IMR-90 (cell line): Measurements from ENCODE around the gene MYH13. TPM values are rescaled to one million over a fixed set of nuclear protein-coding genes. Genes with fewer than 3 reads are reported as not detected.

ENCODE experiments used
- ATAC-seq: fragments of 200-7000 bp; cut with Tn5 transposase; 2 replicates; pipeline ENCODE4 v1.9.1; 2020; ENCODE audit warnings: low read depth, mild to moderate bottlenecking, moderate library complexity
- BruUV-seq: library from RNA; stranded (reverse); fragments of 400-500 nt; replicated peaks from 2 replicates; lab custom pipeline; 2021; lab: Mats Ljungman, UMichigan
- CTCF ChIA-PET: fragments of 300-600 bp; formaldehyde crosslinking; extraction: SDS; loops from one replicate; lab custom pipeline; 2021; ENCODE audit warnings: antibody characterized with exemption; lab: Yijun Ruan, JAX
- POLR2A ChIA-PET: fragments of 300-600 bp; sonication (Branson Sonifier 250); formaldehyde crosslinking; loops from one replicate; lab custom pipeline; 2022; ENCODE audit warnings: antibody characterized with exemption; ENCODE audit not compliant: unreplicated experiment; lab: Charles Lee
- DNase-seq: peaks from one replicate; pipeline ENCODE4 v3.0.0; 2013
- H2AFZ ChIP-seq: replicated peaks from 2 replicates; pipeline ENCODE3; 2013; ENCODE audit warnings: low read length, mild to moderate bottlenecking; ENCODE audit not compliant: poor library complexity
- H2AK5ac ChIP-seq: 2 replicates; pipeline ENCODE4 v1.6.1; 2013; ENCODE audit warnings: low read depth, low read length, inconsistent platforms
- H2AK9ac ChIP-seq: replicated peaks from 2 replicates; pipeline ENCODE3; 2013; ENCODE audit warnings: mild to moderate bottlenecking, low read depth, low read length, moderate library complexity; ENCODE audit not compliant: poor library complexity
- H2BK120ac ChIP-seq: 2 replicates; pipeline ENCODE4 v1.6.1; 2013; ENCODE audit warnings: low read depth, low read length, inconsistent platforms
- H2BK15ac ChIP-seq: 3 replicates; pipeline ENCODE4 v1.6.1; 2013; ENCODE audit warnings: low read depth, low read length, inconsistent platforms
- H2BK20ac ChIP-seq: 2 replicates; pipeline ENCODE4 v1.6.1; 2013; ENCODE audit warnings: low read depth, mild to moderate bottlenecking, inconsistent platforms, low read length, moderate library complexity
- H2BK5ac ChIP-seq: 2 replicates; pipeline ENCODE4 v1.6.1; 2013; ENCODE audit warnings: mild to moderate bottlenecking, low read depth, low read length, inconsistent platforms; ENCODE audit not compliant: poor library complexity, severe bottlenecking
- H3K14ac ChIP-seq: replicated peaks from 2 replicates; pipeline ENCODE4 v1.6.1; 2013; ENCODE audit warnings: low read depth, low read length, inconsistent platforms
- H3K18ac ChIP-seq: 2 replicates; pipeline ENCODE4 v1.6.1; 2013; ENCODE audit warnings: low read depth, low read length, control low read depth
- H3K23ac ChIP-seq: 2 replicates; pipeline ENCODE4 v1.6.1; 2013; ENCODE audit warnings: low read depth, low read length, inconsistent platforms
- H3K27ac ChIP-seq: 2 replicates; pipeline ENCODE4 v1.5.1; 2013; ENCODE audit warnings: mild to moderate bottlenecking, control low read depth, low read length; ENCODE audit not compliant: insufficient read depth
- H3K27me3 ChIP-seq: 2 replicates; pipeline ENCODE4 v1.6.1; 2013; ENCODE audit warnings: low read length; ENCODE audit not compliant: control insufficient read depth, insufficient read depth
- H3K36me3 ChIP-seq: 2 replicates; pipeline ENCODE4 v1.6.1; 2013; ENCODE audit warnings: low read length, mixed read lengths; ENCODE audit not compliant: control insufficient read depth, insufficient read depth
- H3K4ac ChIP-seq: 2 replicates; pipeline ENCODE4 v1.6.1; 2013; ENCODE audit warnings: low read depth, low read length, inconsistent platforms
- H3K4me1 ChIP-seq: 2 replicates; pipeline ENCODE4 v1.6.1; 2013; ENCODE audit warnings: low read length, mixed read lengths; ENCODE audit not compliant: control insufficient read depth, insufficient read depth
- H3K4me2 ChIP-seq: 2 replicates; pipeline ENCODE4 v1.6.1; 2013; ENCODE audit warnings: low read depth, mild to moderate bottlenecking, control low read depth, low read length, moderate library complexity
- H3K4me3 ChIP-seq: 2 replicates; pipeline ENCODE4 v1.5.1; 2013; ENCODE audit warnings: low read depth, mild to moderate bottlenecking, control low read depth, low read length, moderate library complexity; ENCODE audit not compliant: insufficient read depth
- H3K56ac ChIP-seq: 2 replicates; pipeline ENCODE4 v1.6.1; 2013; ENCODE audit warnings: low read length, inconsistent platforms; ENCODE audit not compliant: insufficient read depth; ENCODE audit errors: extremely low read depth
- H3K79me1 ChIP-seq, 2 experiments: 2 replicates each; pipeline ENCODE4 v1.6.1; 2013; ENCODE audit warnings: low read length in 2 of 2, inconsistent platforms in 1 of 2, low read depth in 1 of 2
- H3K9ac ChIP-seq: 2 replicates; pipeline ENCODE4 v1.6.1; 2013; ENCODE audit warnings: low read depth, low read length, control low read depth
- H3K9me1 ChIP-seq: 2 replicates; pipeline ENCODE4 v1.6.1; 2013; ENCODE audit warnings: low read length, inconsistent platforms; ENCODE audit not compliant: insufficient read depth
- H3K9me3 ChIP-seq: 2 replicates; pipeline ENCODE4 v1.6.1; 2013; ENCODE audit warnings: low read length; ENCODE audit not compliant: control insufficient read depth, insufficient read depth
- H4K20me1 ChIP-seq: 2 replicates; pipeline ENCODE4 v1.6.1; 2013; ENCODE audit warnings: low read length, inconsistent platforms; ENCODE audit not compliant: insufficient read depth
- H4K5ac ChIP-seq: 2 replicates; pipeline ENCODE4 v1.6.1; 2013; ENCODE audit warnings: mild to moderate bottlenecking, low read depth, low read length, control low read depth
- H4K8ac ChIP-seq, 2 experiments: 2 replicates each; pipeline ENCODE4 v1.6.1; 2013; ENCODE audit warnings: low read depth in 2 of 2, low read length in 2 of 2, control low read depth in 1 of 2, inconsistent platforms in 1 of 2
- H4K91ac ChIP-seq: 2 replicates; pipeline ENCODE4 v1.6.1; 2013; ENCODE audit warnings: low read depth, low read length, inconsistent platforms; ENCODE audit not compliant: insufficient read depth
- BHLHE40 ChIP-seq: fragments of 150-350 bp; IDR thresholded peaks from 2 replicates; pipeline ENCODE4 v1.6.1; 2016; ENCODE audit warnings: mild to moderate bottlenecking, low read depth, low read length
- CEBPB ChIP-seq: IDR thresholded peaks from 2 replicates; pipeline ENCODE4 v1.6.1; 2012; ENCODE audit warnings: low read depth, low read length, improper control_type of control experiment
- CHD1 ChIP-seq: IDR thresholded peaks from 2 replicates; pipeline ENCODE4 v1.6.1; 2012; ENCODE audit warnings: low read depth, low read length, improper control_type of control experiment
- CTCF ChIP-seq: conservative IDR thresholded peaks from 2 replicates; pipeline ENCODE4 v1.5.1; 2012; ENCODE audit warnings: mild to moderate bottlenecking, low read depth, low read length, improper control_type of control experiment
- ELK1 ChIP-seq: fragments of 150-350 bp; IDR thresholded peaks from 2 replicates; pipeline ENCODE4 v1.6.1; 2016; ENCODE audit warnings: low read depth, mild to moderate bottlenecking, low read length, moderate library complexity, borderline replicate concordance
- FOS ChIP-seq: fragments of 150-350 bp; IDR thresholded peaks from 2 replicates; pipeline ENCODE4 v1.6.1; 2016; ENCODE audit warnings: low read depth, low read length
- MAFK ChIP-seq: IDR thresholded peaks from 2 replicates; pipeline ENCODE4 v1.6.1; 2012; ENCODE audit warnings: low read depth, low read length, improper control_type of control experiment
- MAZ ChIP-seq: IDR thresholded peaks from 2 replicates; pipeline ENCODE4 v1.6.1; 2012; ENCODE audit warnings: low read depth, mild to moderate bottlenecking, low read length, improper control_type of control experiment, moderate library complexity, borderline replicate concordance
- MXI1 ChIP-seq: IDR thresholded peaks from 2 replicates; pipeline ENCODE4 v1.6.1; 2012; ENCODE audit warnings: low read depth, mild to moderate bottlenecking, low read length, moderate library complexity, borderline replicate concordance
- NFE2L2 ChIP-seq: fragments of 150-350 bp; IDR thresholded peaks from 2 replicates; pipeline ENCODE4 v1.6.1; 2016; ENCODE audit warnings: low read depth, mild to moderate bottlenecking, low read length
- POLR2A ChIP-seq: IDR thresholded peaks from 2 replicates; pipeline ENCODE4 v1.6.1; 2012; ENCODE audit warnings: mild to moderate bottlenecking, low read depth, low read length
- RAD21 ChIP-seq: IDR thresholded peaks from 2 replicates; pipeline ENCODE4 v1.6.1; 2012; ENCODE audit warnings: low read length, improper control_type of control experiment
- RCOR1 ChIP-seq: IDR thresholded peaks from 2 replicates; pipeline ENCODE4 v1.6.1; 2012; ENCODE audit warnings: mild to moderate bottlenecking, low read length, improper control_type of control experiment; ENCODE audit not compliant: insufficient replicate concordance
- RFX5 ChIP-seq: IDR thresholded peaks from 2 replicates; pipeline ENCODE4 v1.8.0; 2012; ENCODE audit warnings: low read depth, mild to moderate bottlenecking, low read length, moderate library complexity
- SMC3 ChIP-seq: fragments of 150-350 bp; IDR thresholded peaks from 2 replicates; pipeline ENCODE4 v1.6.1; 2016; ENCODE audit warnings: low read depth, mild to moderate bottlenecking, antibody characterized with exemption, low read length, moderate library complexity
- USF2 ChIP-seq: fragments of 150-350 bp; IDR thresholded peaks from 2 replicates; pipeline ENCODE4 v1.6.1; 2017; ENCODE audit warnings: mild to moderate bottlenecking, antibody characterized with exemption, low read length, low read depth
- WGBS, 2 experiments: methylation state at CpG; one replicate each; pipeline versions ENCODE4 v1.1.5 to v1.1.7; 2013; ENCODE audit warnings: missing lambda C conversion rate in 2 of 2; ENCODE audit not compliant: insufficient read length in 1 of 2; ENCODE audit errors: extremely low coverage in 2 of 2; 5-methylcytosine and 5-hydroxymethylcytosine counted together
- dilution Hi-C: fragments of 300-500 bp; cut with HindIII; formaldehyde crosslinking; loops from one replicate; pipeline ENCODE4 v1.14.3; 2018; ENCODE audit warnings: low sequenced_read_pairs; ENCODE audit not compliant: unreplicated experiment
- in situ Hi-C: fragments of 300-500 bp; cut with MboI; formaldehyde crosslinking; loops from 3 replicates; pipeline ENCODE4 v1.14.3; 2019; ENCODE audit warnings: low sequenced_read_pairs, inconsistent platforms, mixed read lengths
- intact Hi-C: fragments of 100-400 bp; cut with micrococcal nuclease; formaldehyde crosslinking; loops from 2 replicates; pipeline ENCODE4 v1.10.0; 2022
- polyA plus RNA-seq, 3 experiments: library from polyadenylated mRNA; depleted of rRNA; stranded (reverse); fragments of >200 nt; gene quantifications; 2 replicates each; pipeline ENCODE4 v1.2.3, GENCODE V29; 2012; ENCODE audit warnings: low replicate concordance in 1 of 3
- total RNA-seq: library from RNA; depleted of rRNA; stranded (reverse); fragments of >200 nt; gene quantifications from 2 replicates; pipeline ENCODE4 v1.2.3, GENCODE V29; 2012

The MYH13 gene
- total and polyA plus RNA-seq, 2 of the 4 experiments (the other 2 are of a cell fraction): not detected

- TF ChIP-seq RAD21 (no peak), FOS (no peak), CTCF (no peak), MXI1 (no peak), MAZ (no peak), ELK1 (no peak), RFX5 (no peak), CHD1 (no peak), MAFK (no peak), SMC3 (no peak), BHLHE40 (no peak), RCOR1 (no peak), POLR2A (no peak), CEBPB (no peak), USF2 (no peak), NFE2L2 (no peak)
- H2AK5ac ChIP-seq: no peak overlapping the region
- no peak overlapping the region for H2BK5ac ChIP-seq
- CTCF ChIA-PET: interaction anchor here (1.0 kb wide), 1 partner anchor 22 kb away, joined by 6 read pairs; no protein-coding TSS in a partner anchor
- dilution Hi-C loops (no loop called here), intact Hi-C loops (no loop called here), in situ Hi-C loops (no loop called here)
- no peaks in the 10 kb centered on the region for H3K9me1 ChIP-seq
- H3K27me3 ChIP-seq: no peaks in the 10 kb centered on the region
- no peak overlapping the region for H2AFZ ChIP-seq
- H3K36me3 ChIP-seq: no peaks in the 10 kb centered on the region
- no TSS peak for BruUV-seq
- H3K4me3 ChIP-seq: no peak overlapping the region
- no peak overlapping the region for H2BK120ac ChIP-seq
- H3K9ac ChIP-seq: no peak overlapping the region
- no peak for ATAC-seq
- no peaks in the 10 kb centered on the region for H3K79me1 ChIP-seq
- H3K4me1 ChIP-seq: no peaks in the 10 kb centered on the region
- H2AK9ac ChIP-seq: no peak overlapping the region
- peak overlapping the region; percentile 6; the same call in 1 of the 2 replicates for H4K91ac ChIP-seq
- H3K4me2 ChIP-seq: no peak overlapping the region
- H3K23ac ChIP-seq: no peak overlapping the region
- no peak overlapping the region for H3K18ac ChIP-seq
- H3K56ac ChIP-seq: no peak overlapping the region
- no peak overlapping the region for H2BK20ac ChIP-seq
- H4K20me1 ChIP-seq: no peaks in the 10 kb centered on the region
- no peak overlapping the region for H3K27ac ChIP-seq
- no peak overlapping the region for H2BK15ac ChIP-seq
- DNase-seq: no peak
- H4K8ac ChIP-seq: no peak overlapping the region
- POLR2A ChIA-PET: no interaction called here
- H3K9me3 ChIP-seq: no peaks in the 10 kb centered on the region
- no peak overlapping the region for H3K14ac ChIP-seq
- no peak overlapping the region for H4K5ac ChIP-seq
- WGBS, 2 experiments: no CpG with 5 or more reads among the region's 8 CpGs
- H3K4ac ChIP-seq: no peak overlapping the region
These were observed 33.8 kb downstream of the MYH13 start for GRCh38 chr17:10339051-10339450.
